Measurements from ENCODE around the gene GOLGA6B.

GRCh38 chr15:72698938-72699337, 44.4 kb downstream of the GOLGA6B start:
- TF ChIP-seq EZH2 (IDR thresholded peaks at IDR 0.05) = no peak
- no peak for TF ChIP-seq POLR2AphosphoS5 (IDR thresholded peaks at IDR 0.05; ENCODE audit: borderline replicate concordance, low read depth, low read length)
- no peak for TF ChIP-seq FOXP2 (optimal IDR thresholded peaks at IDR 0.05; ENCODE audit: control extremely low read depth, extremely low read length, insufficient read depth)
